ENCODE data around the gene EPAS1.

EPAS1 gene

GRCh38 chr2:46367286-46367685, 70.1 kb downstream of the EPAS1 start:
- DNase-seq = no peak

GRCh38 chr2:46368401-46368800, 71.2 kb downstream of the EPAS1 start:
- no peak for DNase-seq

- DNase-seq = no peak
Measured at GRCh38 chr2:46369783-46370182, 72.6 kb downstream of the EPAS1 start.

- no peak for DNase-seq
Measured at GRCh38 chr2:46371854-46372253, 74.6 kb downstream of the EPAS1 start.

- DNase-seq = no peak
Measured at GRCh38 chr2:46372475-46372874, 75.3 kb downstream of the EPAS1 start.

- no peak for DNase-seq
Measured at GRCh38 chr2:46373238-46373637, 76.0 kb downstream of the EPAS1 start.

GRCh38 chr2:46375566-46376125, 78.4 kb downstream of the EPAS1 start:
- DNase-seq = no peak

- no peak for DNase-seq
Measured at GRCh38 chr2:46376586-46376985, 79.4 kb downstream of the EPAS1 start.

- no peak for DNase-seq
Measured at GRCh38 chr2:46377101-46377581, 79.9 kb downstream of the EPAS1 start.

- DNase-seq = no peak
Measured at GRCh38 chr2:46377666-46378560, 80.7 kb downstream of the EPAS1 start.

GRCh38 chr2:46378616-46379015, 81.4 kb downstream of the EPAS1 start:
- DNase-seq = no peak

GRCh38 chr2:46379213-46380037, 82.2 kb downstream of the EPAS1 start:
- DNase-seq = no peak

GRCh38 chr2:46380038-46380940, 83.1 kb downstream of the EPAS1 start:
- DNase-seq = no peak

GRCh38 chr2:46381263-46381849, 84.1 kb downstream of the EPAS1 start:
- DNase-seq = no peak

- DNase-seq = no peak
Measured at GRCh38 chr2:46381871-46382270, 84.7 kb downstream of the EPAS1 start.

- DNase-seq = no peak
Measured at GRCh38 chr2:46382331-46383112, 85.3 kb downstream of the EPAS1 start.

- DNase-seq = no peak
Measured at GRCh38 chr2:46383113-46383395, 85.8 kb downstream of the EPAS1 start.

- DNase-seq = no peak
Measured at GRCh38 chr2:46383784-46384456, 86.7 kb downstream of the EPAS1 start.

- DNase-seq = no peak
Measured at GRCh38 chr2:46384457-46384815, 87.2 kb downstream of the EPAS1 start.

GRCh38 chr2:46385786-46386577, 88.8 kb downstream of the EPAS1 start:
- DNase-seq = no peak

Data from CD4-positive, alpha-beta T cell treated with Interleukin-6 for 4 hours (primary cell).